ENCODE measurements around the gene CCDC198. TPM values are rescaled to one million over a fixed set of nuclear protein-coding genes. Genes with fewer than 3 reads are reported as not detected.

CCDC198 gene
- total RNA-seq, 3 donors from 2014 or later = not detected

DNA sequence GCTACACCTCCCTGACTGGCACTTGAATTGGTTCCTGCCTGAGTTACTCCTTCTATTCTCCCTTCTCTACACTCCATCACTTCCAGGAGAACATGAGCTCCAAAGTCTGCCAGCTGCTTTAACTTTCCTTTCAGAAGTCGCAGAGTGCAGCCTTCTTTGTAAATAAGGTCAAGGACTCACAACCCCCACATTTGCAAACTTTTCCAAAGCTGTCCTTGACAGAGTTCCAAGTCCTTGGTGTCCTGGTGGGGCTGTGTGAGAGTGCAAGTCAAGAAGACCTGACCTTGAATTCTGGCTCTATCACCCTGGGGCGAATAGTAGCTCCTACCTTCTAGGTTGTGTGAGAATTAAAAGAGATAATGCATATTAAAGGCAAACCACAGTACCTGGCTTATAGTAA is 15.6 kb downstream of the CCDC198 start:
- ATAC-seq (no peak), DNase-seq (no peak)
- H3K9me3 ChIP-seq = no peaks in the 10 kb centered on the region

DNA sequence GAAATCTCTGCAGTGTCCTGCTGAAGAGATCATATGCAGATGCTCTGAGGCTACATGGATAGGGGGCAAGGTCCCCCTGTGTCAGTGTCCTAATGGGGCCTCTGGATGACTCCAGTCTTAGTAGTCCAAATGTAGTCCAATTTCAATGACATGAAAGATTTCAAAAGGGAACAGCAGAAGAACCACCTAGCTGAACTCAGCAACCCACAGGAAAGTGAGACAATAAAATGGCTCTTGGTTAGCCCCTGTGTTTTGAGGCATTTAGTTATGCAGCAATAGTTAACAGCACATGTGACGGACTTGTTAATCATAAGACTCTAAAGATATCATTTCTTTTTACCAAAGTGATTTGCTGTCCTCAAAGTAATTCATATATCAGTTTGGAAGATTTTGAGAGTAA is 22.7 kb downstream of the CCDC198 start:
- Histone ChIP-seq H3K9me3 (no peaks in the 10 kb centered on the region), H3K36me3 (ENCODE audit: low read depth) (no peaks in the 10 kb centered on the region), H3K4me3 (no peak overlapping the region), H3K4me1 (ENCODE audit: low read depth) (no peaks in the 10 kb centered on the region)
- intact Hi-C loops (cut with DNase I, micrococcal nuclease) = no loop called here
- DNase-seq (no peak), ATAC-seq (no peak)
- TF ChIP-seq, protein P1, sequence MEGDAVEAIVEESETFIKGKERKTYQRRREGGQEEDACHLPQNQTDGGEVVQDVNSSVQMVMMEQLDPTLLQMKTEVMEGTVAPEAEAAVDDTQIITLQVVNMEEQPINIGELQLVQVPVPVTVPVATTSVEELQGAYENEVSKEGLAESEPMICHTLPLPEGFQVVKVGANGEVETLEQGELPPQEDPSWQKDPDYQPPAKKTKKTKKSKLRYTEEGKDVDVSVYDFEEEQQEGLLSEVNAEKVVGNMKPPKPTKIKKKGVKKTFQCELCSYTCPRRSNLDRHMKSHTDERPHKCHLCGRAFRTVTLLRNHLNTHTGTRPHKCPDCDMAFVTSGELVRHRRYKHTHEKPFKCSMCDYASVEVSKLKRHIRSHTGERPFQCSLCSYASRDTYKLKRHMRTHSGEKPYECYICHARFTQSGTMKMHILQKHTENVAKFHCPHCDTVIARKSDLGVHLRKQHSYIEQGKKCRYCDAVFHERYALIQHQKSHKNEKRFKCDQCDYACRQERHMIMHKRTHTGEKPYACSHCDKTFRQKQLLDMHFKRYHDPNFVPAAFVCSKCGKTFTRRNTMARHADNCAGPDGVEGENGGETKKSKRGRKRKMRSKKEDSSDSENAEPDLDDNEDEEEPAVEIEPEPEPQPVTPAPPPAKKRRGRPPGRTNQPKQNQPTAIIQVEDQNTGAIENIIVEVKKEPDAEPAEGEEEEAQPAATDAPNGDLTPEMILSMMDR (IDR thresholded peaks at IDR 0.05) = no peak

More for the DNA sequence above, 15.6 kb downstream of the CCDC198 start:
- Histone ChIP-seq H3K4me1 (ENCODE audit: low read depth) (no peaks in the 10 kb centered on the region), H3K36me3 (ENCODE audit: low read depth) (no peaks in the 10 kb centered on the region), H3K4me3 (no peak overlapping the region)
- TF ChIP-seq, protein P1 (IDR thresholded peaks at IDR 0.05) = no peak
- intact Hi-C loops (cut with DNase I, micrococcal nuclease) = no loop called here

DNA sequence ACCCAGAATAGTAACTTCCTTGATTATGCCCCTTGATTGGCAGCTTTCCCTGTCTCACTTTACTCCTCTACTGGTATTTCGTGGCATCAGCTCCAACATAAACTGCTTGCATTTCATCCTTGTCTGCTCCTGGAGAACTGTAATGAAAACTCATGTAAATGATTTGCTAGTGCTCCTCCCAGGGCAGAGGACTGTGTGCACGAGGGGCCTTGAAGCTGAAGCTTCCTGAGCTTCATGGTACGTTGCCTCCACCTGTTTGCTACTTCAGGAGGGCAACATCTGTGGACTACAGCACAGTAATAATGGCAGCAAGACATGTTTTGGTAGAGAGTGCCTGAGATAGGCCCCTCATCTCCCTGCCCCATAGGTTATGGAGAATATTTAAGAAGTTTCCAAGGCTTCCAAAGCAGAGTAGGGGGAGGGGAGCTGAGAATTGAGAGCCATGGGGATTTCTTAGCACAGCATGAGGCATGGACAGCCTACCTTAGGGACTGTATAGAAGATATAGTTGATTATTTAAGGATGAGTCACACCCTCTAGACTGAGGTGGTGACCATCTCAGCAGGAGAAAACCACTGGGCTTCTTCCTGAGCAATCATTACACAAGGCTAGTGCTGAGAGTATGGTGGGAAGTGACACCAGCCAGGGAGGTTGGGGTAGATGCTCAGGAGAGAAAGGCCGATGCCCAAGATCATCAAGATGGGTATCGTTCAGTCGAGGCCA is 29.5 kb downstream of the CCDC198 start:
- H3K4me1 ChIP-seq (ENCODE audit: low read depth) = no peaks in the 10 kb centered on the region
- no peak overlapping the region for H3K4me3 ChIP-seq
- H3K9me3 ChIP-seq = no peaks in the 10 kb centered on the region
- H3K36me3 ChIP-seq (ENCODE audit: low read depth) = no peaks in the 10 kb centered on the region
- intact Hi-C loops (cut with DNase I, micrococcal nuclease) = no loop called here
- DNase-seq (no peak), ATAC-seq (no peak)
- TF ChIP-seq, protein P1 (IDR thresholded peaks at IDR 0.05) = no peak

DNA sequence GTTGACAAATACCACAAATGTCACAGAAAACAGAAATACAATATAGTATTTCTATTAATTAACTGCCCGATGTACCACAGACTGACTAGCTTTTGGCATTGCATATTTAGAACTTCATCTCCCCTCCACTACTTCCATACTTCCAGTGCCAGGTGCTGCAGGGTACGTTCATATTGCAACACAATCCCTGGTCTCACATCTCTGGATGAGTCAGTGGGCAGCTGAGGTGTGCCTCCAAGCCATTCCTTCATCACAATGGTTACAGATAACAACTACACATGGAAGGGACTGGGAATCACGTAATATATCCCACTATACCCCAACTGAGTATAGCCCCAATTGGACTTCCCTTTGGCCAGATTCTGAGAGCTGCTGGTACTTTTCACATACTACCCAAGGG is 31.1 kb downstream of the CCDC198 start:
- Histone ChIP-seq H3K4me3 (no peak overlapping the region), H3K36me3 (ENCODE audit: low read depth) (no peaks in the 10 kb centered on the region), H3K9me3 (no peaks in the 10 kb centered on the region), H3K4me1 (ENCODE audit: low read depth) (no peaks in the 10 kb centered on the region)
- DNase-seq (no peak), ATAC-seq (no peak)
- TF ChIP-seq, protein P1 (IDR thresholded peaks at IDR 0.05) = no peak
- intact Hi-C loops (cut with DNase I, micrococcal nuclease) = no loop called here

DNA sequence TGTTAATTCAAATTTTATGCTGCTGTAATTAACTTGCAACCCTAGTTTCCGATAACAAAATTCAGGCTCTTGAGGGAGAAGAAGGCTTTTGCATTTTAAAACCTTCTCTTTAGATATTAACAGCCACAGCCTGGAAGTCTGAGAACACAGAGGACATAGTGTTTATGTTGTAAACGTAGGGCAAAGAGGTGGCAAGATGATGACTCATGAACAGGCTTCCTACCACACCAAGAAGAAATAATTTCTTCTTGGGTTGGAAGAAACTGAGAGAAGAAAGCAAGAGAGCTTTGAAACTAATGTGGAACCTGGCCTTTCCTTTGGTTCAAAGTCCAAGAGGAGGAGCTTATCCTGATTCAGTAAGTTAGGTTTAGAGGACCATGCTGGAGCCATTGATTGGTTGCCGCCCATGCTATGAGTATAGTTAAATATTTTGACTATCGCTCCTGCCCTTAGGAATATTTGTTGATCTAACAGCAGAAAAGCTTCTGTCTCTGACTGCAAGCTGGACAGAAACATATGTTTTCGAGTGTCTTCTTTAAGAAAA is 31.8 kb downstream of the CCDC198 start:
- DNase-seq = no peak

More for the DNA sequence above, 31.8 kb downstream of the CCDC198 start:
- H3K9me3 ChIP-seq = no peaks in the 10 kb centered on the region
- ATAC-seq = no peak
- no peaks in the 10 kb centered on the region for H3K36me3 ChIP-seq (ENCODE audit: low read depth)
- TF ChIP-seq, protein P1 (IDR thresholded peaks at IDR 0.05) = no peak
- intact Hi-C loops (cut with DNase I, micrococcal nuclease) = no loop called here
- no peak overlapping the region for H3K4me3 ChIP-seq
- H3K4me1 ChIP-seq (ENCODE audit: low read depth) = no peaks in the 10 kb centered on the region
